AG09309 (cell line): ENCODE results near the gene RAI1.

Source experiments
- DNase-seq: peaks from one replicate; pipeline ENCODE4 v3.0.0-alpha.2; 2010; ENCODE audit warnings: low read depth
- H3K4me3 ChIP-seq: 2 replicates; pipeline ENCODE4 v1.5.1; 2011; ENCODE audit warnings: mild to moderate bottlenecking, low read depth, low read length, moderate library complexity; ENCODE audit not compliant: control insufficient read depth
- CTCF ChIP-seq: IDR thresholded peaks from 2 replicates; pipeline ENCODE4 v1.5.1; 2011; ENCODE audit warnings: mild to moderate bottlenecking, low read depth, low read length, inconsistent platforms; ENCODE audit not compliant: insufficient read depth, control insufficient read depth; ENCODE audit errors: missing control alignments

Gene RAI1

GRCh38 chr17:17701658-17702057 lies 20.4 kb downstream of the RAI1 start:
- no peak for TF ChIP-seq CTCF
- H3K4me3 ChIP-seq = no peak overlapping the region
- no peak for DNase-seq

- TF ChIP-seq CTCF = no peak
- H3K4me3 ChIP-seq = no peak overlapping the region
- no peak for DNase-seq
These were observed 21.3 kb downstream of the RAI1 start for GRCh38 chr17:17702449-17703139.

GRCh38 chr17:17703140-17703919 lies 22.1 kb downstream of the RAI1 start:
- no peak for TF ChIP-seq CTCF
- H3K4me3 ChIP-seq = no peak overlapping the region
- DNase-seq = no peak

- DNase-seq = no peak
- TF ChIP-seq CTCF = no peak
- no peak overlapping the region for H3K4me3 ChIP-seq
These were observed 23.7 kb downstream of the RAI1 start for GRCh38 chr17:17704931-17705330.

- no peak for DNase-seq
These were observed 25.1 kb downstream of the RAI1 start for GRCh38 chr17:17706140-17707060.

GRCh38 chr17:17708295-17708694 lies 27.0 kb downstream of the RAI1 start:
- DNase-seq = no peak
- TF ChIP-seq CTCF = no peak

More at GRCh38 chr17:17706140-17707060, 25.1 kb downstream of the RAI1 start:
- no peak for TF ChIP-seq CTCF
- H3K4me3 ChIP-seq = no peak overlapping the region

More at GRCh38 chr17:17708295-17708694, 27.0 kb downstream of the RAI1 start:
- H3K4me3 ChIP-seq = no peak overlapping the region
